Uterus (tissue), 4 donors: ENCODE measurements around the gene FEN1. TPM values are rescaled to one million over a fixed set of nuclear protein-coding genes. Genes with fewer than 3 reads are reported as not detected.
A peak's percentile ranks its signal among the peaks of the same experiment; 100 is the strongest.

ENCODE experiments used
- DNase-seq, 2 donors: peaks; one replicate each; pipeline ENCODE4 v3.0.0-alpha.2; 2019 to 2020
- H3K27ac ChIP-seq, 2 donors: fragments of 200-600 bp; sonication (generic); 1 replicate in 1 of 2; 2 replicates in 1 of 2; pipeline ENCODE4 v1.5.1; 2016 to 2018
- H3K27me3 ChIP-seq, 2 donors: fragments of 200-600 bp; sonication (generic); one replicate each; pipeline ENCODE4 v1.5.1; 2018 to 2019; ENCODE audit warnings: control low read depth in 1 of 2
- H3K36me3 ChIP-seq, 2 donors: fragments of 200-600 bp; sonication (generic); one replicate each; pipeline ENCODE4 v1.5.1; 2019; ENCODE audit warnings: control low read depth in 1 of 2
- H3K4me1 ChIP-seq, 2 donors: fragments of 200-600 bp; sonication (generic); one replicate each; pipeline ENCODE4 v1.5.1; 2018 to 2019; ENCODE audit warnings: control low read depth in 1 of 2
- H3K4me3 ChIP-seq, 2 donors: fragments of 200-600 bp; sonication (generic); 1 replicate in 1 of 2; 2 replicates in 1 of 2; pipeline ENCODE4 v1.5.1; 2018 to 2019; ENCODE audit warnings: mild to moderate bottlenecking in 1 of 2
- H3K9me3 ChIP-seq, 2 donors: fragments of 200-600 bp; sonication (generic); one replicate each; pipeline ENCODE4 v1.5.1; 2019; ENCODE audit warnings: control low read depth in 1 of 2
- POLR2A ChIP-seq, 2 donors: fragments of 450-650 bp; IDR thresholded peaks; one replicate each; pipeline ENCODE4 v1.6.1; 2016; ENCODE audit warnings: antibody characterized with exemption in 2 of 2, mild to moderate bottlenecking in 1 of 2, moderate library complexity in 1 of 2
- intact Hi-C: fragments of 100-400 bp; cut with DNase I; formaldehyde crosslinking; loops from one replicate; pipeline ENCODE4 v1.15.1; 2023; ENCODE audit warnings: low total_unique reads
- total RNA-seq, 4 donors: library from RNA; depleted of rRNA in 3 of 4; stranded (reverse); fragments of >200 nt in 3 of 4; gene quantifications; one replicate each; pipeline versions ENCODE4 v1.1.0 to v1.2.4, GENCODE V29; 2014 to 2023
- TF ChIP-seq, protein P1 (sequence below), 4 experiments: fragments of 200-600 bp in 2 of 4; fragments of 450-650 bp in 2 of 4; sonication (generic) in 2 of 4; IDR thresholded peaks; one replicate each; pipeline ENCODE4 v1.5.1; 2016 to 2019; ENCODE audit warnings: antibody characterized with exemption in 4 of 4, mild to moderate bottlenecking in 2 of 4, moderate library complexity in 1 of 4
- donor health status: DM: yes; HTN: yes; CAD: no.

The FEN1 gene
- total RNA-seq, 4 donors from 2014 or later, result 0.77 to 19.4 (median 6.8) TPM

DNA sequence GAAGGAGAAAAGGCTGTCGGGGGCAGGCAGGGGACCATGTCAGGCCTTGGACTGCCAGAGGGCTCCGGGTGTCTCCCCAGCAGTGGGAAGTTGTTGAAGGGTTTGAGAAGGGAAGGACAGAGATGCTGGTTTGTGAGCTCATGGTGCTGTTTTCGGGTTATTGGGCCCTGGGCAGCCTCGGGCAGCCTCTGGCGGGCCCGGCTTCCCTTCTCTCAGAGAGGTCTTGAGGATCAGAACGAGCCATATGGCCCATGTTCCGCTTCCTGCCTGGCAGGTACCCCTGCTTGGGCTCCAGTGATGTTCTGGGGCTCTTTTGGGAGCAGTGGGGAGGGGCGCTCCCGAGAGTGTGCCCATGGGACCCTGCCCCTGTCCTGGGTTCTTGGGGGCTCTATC is 30.5 kb upstream of the FEN1 start:
- TF ChIP-seq, protein P1, sequence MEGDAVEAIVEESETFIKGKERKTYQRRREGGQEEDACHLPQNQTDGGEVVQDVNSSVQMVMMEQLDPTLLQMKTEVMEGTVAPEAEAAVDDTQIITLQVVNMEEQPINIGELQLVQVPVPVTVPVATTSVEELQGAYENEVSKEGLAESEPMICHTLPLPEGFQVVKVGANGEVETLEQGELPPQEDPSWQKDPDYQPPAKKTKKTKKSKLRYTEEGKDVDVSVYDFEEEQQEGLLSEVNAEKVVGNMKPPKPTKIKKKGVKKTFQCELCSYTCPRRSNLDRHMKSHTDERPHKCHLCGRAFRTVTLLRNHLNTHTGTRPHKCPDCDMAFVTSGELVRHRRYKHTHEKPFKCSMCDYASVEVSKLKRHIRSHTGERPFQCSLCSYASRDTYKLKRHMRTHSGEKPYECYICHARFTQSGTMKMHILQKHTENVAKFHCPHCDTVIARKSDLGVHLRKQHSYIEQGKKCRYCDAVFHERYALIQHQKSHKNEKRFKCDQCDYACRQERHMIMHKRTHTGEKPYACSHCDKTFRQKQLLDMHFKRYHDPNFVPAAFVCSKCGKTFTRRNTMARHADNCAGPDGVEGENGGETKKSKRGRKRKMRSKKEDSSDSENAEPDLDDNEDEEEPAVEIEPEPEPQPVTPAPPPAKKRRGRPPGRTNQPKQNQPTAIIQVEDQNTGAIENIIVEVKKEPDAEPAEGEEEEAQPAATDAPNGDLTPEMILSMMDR (IDR thresholded peaks at IDR 0.05), result no peak
- no peak for TF ChIP-seq POLR2A (IDR thresholded peaks at IDR 0.05)
- no peak overlapping the region for H3K4me3 ChIP-seq
- intact Hi-C loops, result no loop called here
- DNase-seq, result no peak
- no peaks in the 10 kb centered on the region for H3K36me3 ChIP-seq
- H3K4me1 ChIP-seq, result peaks cover 0 to 12% of the 10 kb centered on the region in 2 donors
- H3K9me3 ChIP-seq, result no peaks in the 10 kb centered on the region
- H3K27ac ChIP-seq, result peak overlapping the region; percentile 93 to 95
- H3K27me3 ChIP-seq, result no peaks in the 10 kb centered on the region

DNA sequence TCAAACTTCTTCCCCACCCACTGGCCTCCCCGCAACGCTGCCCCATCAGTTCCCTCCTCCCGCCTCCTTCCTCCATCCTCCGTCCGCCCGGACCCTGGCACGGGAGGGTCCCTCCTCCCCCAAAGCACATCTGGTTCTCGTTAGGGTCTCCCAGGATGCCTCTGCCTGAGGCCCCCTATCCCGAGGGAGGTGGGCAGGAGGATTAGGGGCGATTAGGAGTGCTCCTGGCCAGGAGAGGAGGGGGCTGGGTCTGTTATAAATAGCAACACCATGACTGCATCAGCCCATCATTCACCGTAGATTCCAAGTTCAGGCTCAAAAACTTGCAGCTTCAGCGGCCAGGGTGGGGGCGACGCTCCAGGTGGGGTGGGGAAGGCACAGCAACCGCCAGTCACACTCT is 29.9 kb upstream of the FEN1 start:
- no peak for TF ChIP-seq POLR2A (IDR thresholded peaks at IDR 0.05)
- TF ChIP-seq, protein P1 (IDR thresholded peaks at IDR 0.05), result no peak
- intact Hi-C loops, result no loop called here

DNA sequence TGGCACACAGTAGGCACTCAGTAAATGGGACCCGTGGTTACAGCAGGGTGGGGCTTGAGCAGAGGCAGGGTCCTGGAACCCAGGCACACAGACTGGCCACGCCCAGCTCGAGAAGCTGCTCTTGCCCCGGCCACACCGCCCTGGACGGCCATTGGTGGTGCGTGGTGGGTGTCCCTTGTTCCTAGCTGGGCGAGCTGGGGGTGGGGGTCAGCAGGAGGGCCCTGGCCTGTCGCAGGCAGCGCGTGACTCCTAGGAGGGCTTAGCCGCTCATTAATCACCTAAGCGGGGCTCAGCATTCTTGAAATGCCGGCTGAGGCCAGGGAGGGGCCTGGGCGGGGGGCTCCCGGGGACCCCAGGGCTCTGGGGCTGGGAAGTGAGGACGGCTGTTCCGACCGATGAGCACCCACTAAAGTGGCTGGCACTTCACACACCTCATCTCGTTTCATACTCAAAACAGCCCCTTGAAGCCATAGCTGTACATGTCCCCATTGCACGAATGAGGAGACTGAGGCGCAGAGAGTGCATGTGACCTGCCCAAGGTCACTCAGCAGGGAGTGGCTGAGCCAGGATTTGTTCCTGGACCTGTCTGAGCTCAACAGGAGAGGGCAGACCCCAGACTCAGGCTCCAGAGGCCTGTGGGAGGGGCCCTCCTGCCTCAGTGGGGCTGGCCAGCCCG is 28.6 kb upstream of the FEN1 start:
- intact Hi-C loops, result no loop called here
- H3K27ac ChIP-seq, result peak overlapping the region; percentile 93 to 95
- TF ChIP-seq, protein P1 (IDR thresholded peaks at IDR 0.05), result no peak
- no peak for TF ChIP-seq POLR2A (IDR thresholded peaks at IDR 0.05)
- no peaks in the 10 kb centered on the region for H3K9me3 ChIP-seq
- H3K4me3 ChIP-seq, result no peak overlapping the region
- H3K36me3 ChIP-seq, result no peaks in the 10 kb centered on the region
- no peaks in the 10 kb centered on the region for H3K27me3 ChIP-seq
- no peak for DNase-seq
- peaks cover 0 to 12% of the 10 kb centered on the region in 2 donors for H3K4me1 ChIP-seq

More for the DNA sequence above, 29.9 kb upstream of the FEN1 start:
- peak; percentile 48 to 55 for DNase-seq
- Histone ChIP-seq H3K27ac (peak overlapping the region; percentile 93 to 95), H3K4me3 (no peak overlapping the region), H3K4me1 (peaks cover 0 to 12% of the 10 kb centered on the region in 2 donors), H3K36me3 (no peaks in the 10 kb centered on the region), H3K27me3 (no peaks in the 10 kb centered on the region), H3K9me3 (no peaks in the 10 kb centered on the region)

DNA sequence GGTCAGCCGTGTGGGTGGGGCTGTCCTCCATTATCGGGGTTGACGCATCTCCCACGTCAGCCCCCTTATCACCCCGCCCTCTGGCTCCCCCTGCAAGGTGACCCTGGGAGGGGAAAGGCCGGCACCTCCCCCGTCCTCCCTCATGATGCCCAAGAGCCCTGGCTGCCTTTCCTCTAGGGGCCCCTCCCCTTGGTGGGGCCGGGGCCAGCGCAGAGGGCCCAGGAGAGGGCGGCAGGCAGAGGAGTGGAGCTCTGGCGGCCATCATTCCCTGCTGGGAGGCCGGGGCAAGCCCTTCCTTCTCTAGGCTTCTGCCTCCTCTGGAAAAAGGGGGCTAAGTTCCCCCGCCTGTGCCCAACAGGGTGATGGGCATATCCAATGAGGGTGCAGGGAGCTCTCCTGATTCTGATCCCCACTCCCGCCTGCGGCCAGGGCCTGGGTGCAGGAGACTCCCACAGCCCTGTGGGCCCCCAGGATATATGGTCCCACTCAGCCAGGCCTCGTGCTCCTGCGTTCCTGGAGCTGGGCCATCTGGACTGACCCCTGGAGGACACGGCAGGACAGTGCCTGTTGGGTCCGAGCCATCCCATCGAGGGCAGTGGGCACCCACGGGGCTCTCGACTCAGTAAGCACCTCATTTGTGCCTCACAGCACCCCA is 28.0 kb upstream of the FEN1 start:
- Histone ChIP-seq H3K4me3 (no peak overlapping the region), H3K36me3 (no peaks in the 10 kb centered on the region), H3K27ac (peak overlapping the region; percentile 93 to 95), H3K4me1 (peaks cover 0 to 12% of the 10 kb centered on the region in 2 donors), H3K27me3 (no peaks in the 10 kb centered on the region), H3K9me3 (no peaks in the 10 kb centered on the region)
- intact Hi-C loops, result no loop called here
- peak; percentile 76 to 82 for DNase-seq
- peak in 1 of 2 donors; percentile 21 for TF ChIP-seq POLR2A (IDR thresholded peaks at IDR 0.05)
- TF ChIP-seq, protein P1 (IDR thresholded peaks at IDR 0.05), result no peak

DNA sequence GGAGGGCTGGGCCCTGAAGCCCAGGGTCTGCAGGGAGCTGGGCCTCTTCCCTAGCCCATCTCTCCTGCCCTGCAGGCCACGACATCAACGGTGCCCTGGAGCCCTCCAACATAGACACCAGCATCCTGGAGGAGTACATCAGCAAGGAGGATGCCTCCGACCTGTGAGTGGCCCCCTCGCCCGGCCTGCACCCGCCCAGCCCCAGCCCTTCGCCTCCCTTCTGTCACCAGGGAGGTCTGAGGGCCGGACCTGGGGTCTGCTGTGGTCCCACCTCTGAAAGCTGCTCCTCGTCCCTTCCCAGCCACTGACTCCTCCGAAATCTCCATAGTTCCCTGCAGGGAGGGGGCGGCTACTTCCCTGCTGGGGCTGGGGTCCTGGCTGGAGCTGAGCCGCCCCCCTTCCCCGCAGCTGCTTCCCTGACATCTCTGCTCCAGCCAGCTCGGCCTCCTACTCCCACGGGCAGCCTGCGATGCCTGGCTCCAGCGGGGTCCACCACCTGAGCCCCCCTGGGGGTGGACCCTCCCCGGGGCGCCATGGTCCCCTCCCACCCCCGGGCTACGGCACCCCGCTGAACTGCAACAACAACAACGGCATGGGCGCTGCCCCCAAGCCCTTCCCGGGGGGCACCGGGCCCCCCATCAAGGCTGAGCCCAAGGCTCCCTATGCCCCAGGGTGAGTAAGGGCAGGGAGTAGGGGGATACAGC is 27.0 kb upstream of the FEN1 start:
- H3K4me3 ChIP-seq, result no peak overlapping the region
- TF ChIP-seq, protein P1 (IDR thresholded peaks at IDR 0.05), result no peak
- no peak for TF ChIP-seq POLR2A (IDR thresholded peaks at IDR 0.05)

More for the DNA sequence above, 27.0 kb upstream of the FEN1 start:
- intact Hi-C loops, result no loop called here
- Histone ChIP-seq H3K4me1 (peaks cover 0 to 12% of the 10 kb centered on the region in 2 donors), H3K9me3 (no peaks in the 10 kb centered on the region), H3K27me3 (no peaks in the 10 kb centered on the region), H3K27ac (peak overlapping the region; percentile 93 to 95), H3K36me3 (no peaks in the 10 kb centered on the region)
- no peak for DNase-seq
